ENCODE results near the gene AMN.

Gene AMN

DNA sequence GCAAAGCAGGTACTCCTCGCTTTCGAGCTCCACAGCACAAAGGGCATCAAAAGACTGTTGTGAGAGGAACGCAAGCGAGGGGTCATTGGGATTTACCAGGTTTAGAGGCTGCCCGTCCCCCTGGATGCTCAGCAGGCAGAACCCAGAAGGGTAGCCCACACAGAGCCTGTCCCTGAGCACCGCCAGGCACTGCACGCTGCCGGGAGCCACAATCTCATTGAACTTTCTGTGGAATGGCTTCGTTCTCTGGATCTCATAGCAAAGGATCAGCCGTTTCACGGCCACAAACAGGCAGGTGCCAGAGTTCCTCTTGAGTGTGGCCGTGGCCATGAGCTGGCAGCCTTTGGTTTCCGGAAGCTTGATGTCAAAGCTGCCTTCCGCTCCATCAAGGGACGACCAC, 21.5 kb downstream of the AMN start:
- DNase-seq (ENCODE audit: low read depth), result no peak

DNA sequence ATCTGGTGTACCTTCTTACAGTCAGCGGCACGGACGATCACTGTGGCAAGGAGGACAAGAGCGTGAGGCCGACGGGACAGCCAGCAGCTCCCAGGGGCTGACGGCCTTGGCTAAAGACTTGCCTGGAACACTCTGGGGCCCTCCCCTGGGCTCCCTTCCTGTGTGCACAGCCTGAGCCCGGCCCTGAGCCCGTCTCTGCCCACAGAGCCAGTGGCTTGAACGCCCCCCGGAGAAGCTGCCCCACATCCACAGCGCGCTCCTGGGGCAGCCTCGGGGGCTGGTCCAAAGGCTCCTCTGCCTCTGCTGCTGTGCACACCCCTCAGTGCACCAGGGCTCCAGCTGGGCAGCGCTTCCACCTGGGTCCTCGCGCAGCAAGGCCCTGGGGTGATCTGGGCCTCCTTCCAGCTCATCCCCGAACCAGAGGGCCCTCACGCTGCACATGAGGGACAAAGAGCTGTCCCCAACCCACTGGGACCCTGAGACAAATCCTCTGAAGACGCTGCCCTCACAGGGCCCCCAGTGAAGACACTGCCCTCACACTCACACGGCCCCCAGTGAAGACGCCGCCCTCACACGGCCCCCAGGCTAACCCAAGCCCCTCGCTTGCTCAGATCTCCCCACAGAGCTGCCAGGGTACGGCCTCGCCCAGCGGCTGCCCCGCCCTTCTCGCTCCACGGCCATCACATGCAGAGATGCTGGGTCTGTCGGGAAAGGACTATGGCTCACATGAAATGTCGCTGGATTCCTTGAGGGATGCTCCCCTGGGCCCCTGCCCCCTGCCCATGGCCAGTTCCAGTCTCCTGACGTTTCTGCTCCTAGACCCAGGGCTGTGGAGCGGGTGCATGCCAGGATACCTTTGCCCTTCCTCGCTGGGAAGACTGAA, 22.2 kb downstream of the AMN start:
- no peak for DNase-seq (ENCODE audit: low read depth)

DNA sequence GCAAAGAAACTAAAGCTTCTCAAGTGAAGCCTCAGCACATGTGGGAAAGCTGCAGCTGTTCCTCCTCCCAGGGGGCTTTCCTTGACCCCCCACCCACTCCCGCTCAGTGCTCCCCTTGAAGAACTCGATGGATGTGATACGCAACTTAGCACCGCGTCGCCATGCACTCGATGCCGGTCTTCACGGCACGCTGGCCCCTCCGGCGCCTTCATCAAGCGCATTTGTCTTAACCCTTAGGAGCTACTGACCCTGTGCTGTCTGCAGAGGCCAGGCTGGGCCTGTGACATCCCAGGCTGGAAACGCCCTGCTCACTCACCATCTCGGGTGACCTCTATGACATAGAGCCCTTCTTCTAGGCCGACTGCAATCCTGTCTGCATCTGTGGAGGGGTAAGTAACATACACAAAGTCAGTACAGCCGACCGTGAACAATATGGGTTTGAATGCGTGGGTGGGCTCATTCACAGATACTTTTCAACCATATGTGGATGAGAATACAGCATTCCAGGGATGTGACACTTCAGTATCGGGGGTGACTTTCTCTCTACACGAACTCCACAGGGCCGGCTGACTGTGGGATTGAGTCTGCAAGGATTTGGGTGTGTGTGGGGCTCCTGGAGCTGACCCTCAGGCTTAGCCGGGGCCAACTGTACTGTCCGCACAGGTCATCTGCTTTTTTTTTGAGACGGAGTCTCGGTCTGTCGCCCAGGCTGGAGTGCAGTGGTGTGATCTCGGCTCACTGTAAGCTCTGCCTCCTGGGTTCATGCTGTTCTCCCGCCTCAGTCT, 23.1 kb downstream of the AMN start:
- DNase-seq (ENCODE audit: low read depth), result no peak

DNA sequence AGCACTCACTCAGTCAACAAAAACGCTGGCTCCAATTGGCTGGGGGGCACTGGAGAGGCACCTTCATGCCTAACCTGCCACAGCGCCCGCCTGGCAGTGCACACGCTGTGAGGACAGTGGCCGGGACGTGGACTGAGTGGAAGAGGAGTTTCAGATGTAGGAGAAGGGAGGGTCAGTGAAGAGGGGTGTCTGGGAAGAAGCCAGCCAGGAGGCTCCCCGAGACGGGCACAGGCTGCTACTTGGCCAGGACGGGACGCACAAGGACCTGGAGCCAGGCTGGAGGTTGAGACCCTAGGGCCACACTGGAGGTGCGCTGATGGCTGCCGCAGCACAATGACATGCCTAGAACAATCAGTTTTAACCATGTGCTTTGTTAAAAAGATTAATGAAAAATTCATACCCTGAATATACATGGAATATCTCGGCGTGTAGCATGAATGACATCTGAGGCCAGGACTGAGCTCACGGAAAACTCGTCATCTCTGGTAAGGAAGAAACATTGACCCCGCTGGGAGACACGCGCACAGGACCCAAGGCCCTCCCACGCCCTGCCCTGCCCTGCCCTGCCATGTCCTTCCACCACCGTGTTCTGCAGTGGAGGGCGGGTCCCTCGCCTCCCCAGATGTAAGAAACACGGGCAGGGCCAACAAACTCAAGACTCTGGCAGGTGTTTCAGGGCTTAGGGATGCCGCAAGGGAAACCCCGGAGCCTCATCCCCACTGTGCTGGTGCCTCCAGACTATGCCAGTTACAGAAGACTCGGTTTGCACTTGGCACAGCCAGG, 25.0 kb downstream of the AMN start:
- no peak for DNase-seq (ENCODE audit: low read depth)

DNA sequence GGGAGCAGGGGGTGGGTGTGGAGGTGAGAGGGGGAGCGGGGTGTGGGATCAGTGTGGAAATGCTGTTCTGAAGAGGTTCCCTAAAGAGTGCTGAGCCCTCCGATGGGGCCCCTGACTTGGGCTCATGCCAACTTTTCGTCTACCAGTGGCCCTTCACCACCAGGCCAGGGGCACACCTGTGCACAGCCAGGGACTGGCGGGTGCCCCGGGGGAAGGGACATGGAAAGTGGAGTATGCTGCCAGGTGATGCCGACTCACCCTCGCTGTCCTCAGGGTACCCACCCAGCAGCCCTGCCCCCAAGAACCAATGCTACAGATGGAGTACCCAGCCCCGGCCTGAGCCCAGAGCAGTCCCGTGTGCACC, 26.2 kb downstream of the AMN start:
- DNase-seq (ENCODE audit: low read depth), result no peak

DNA sequence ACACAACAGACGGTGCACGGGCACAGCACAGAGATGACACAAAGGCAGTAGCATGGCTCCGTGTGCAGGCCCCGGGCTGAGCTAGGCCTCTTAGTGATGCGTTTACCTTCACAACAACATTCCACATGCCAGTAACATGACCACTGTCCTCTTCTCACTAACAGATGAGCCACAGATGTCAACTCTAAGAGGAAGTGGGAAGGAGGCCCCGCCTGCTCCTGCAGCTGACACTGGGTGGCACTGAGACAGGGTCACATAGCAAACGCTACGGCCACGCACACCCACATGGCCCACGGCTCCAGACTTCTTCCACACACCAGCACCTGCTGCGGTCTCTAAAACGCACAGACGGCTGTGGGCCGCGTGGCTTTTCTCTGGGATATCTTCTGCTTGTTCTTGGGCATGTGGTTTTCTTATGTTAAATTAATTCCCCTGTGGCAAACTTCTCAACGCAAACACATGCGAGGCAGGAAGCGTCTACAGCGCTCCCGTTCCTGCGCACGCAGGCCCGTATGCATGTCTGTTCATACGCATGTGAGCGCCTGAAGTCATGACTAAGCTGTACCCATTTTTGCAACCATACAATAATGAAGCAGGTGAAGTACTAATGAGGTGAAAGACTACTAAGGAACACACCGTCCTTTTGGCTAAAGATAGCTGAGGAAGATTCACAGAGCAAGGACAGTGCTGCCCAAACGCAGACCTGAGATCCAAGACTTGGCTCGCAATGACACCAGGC, 26.8 kb downstream of the AMN start:
- no peak for DNase-seq (ENCODE audit: low read depth)

DNA sequence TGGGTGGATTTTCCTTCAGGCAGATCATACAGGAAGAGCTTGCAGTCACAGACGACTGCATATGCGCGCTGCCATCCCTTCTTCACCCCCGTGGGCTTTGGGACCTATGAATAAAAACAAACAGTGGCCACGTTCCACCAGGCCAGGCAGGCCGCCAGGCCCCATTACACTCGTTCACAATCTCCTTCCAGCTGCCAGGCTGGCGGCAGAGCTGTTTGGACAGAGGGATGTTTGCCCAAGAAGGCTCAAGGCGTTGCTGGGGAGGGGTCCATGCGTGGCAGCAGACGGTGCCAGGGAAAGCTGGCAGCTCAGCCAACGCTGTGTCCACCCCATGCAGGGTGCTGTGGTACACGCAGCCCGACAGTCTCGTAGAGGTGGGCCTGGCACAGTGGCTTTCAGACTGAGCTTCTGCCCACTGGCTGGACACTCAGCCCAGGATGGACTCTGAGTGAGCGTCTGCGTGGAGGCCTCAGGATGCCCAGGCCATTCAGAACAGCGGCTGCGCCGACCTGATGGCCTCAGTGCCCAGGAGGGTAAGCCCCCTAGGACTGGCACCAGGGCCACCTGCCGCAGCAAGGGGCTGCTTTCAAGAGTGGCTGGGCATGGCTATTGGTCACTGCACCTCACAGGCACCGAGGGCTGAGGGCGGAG, 27.5 kb downstream of the AMN start:
- DNase-seq (ENCODE audit: low read depth), result no peak

DNA sequence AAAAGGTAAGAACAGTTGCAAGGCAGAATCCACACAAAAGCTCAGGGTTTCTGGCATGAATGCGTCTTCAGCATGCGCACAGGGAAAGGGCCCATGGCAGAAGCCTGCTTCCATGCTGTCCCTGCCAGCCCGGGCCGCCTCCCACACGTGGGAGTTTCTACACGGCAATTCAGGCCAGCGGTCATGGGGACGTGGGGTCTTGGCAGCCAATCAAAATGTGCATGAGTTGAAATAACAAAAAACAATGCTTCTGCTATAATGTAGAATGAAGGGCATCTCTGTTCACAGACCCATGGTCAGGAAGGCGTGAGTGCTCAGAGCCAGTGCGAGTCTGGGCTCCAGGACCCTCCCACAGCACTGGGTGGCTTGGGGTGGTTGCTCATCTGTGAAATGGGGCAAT, 28.6 kb downstream of the AMN start:
- no peak for DNase-seq (ENCODE audit: low read depth)

DNA sequence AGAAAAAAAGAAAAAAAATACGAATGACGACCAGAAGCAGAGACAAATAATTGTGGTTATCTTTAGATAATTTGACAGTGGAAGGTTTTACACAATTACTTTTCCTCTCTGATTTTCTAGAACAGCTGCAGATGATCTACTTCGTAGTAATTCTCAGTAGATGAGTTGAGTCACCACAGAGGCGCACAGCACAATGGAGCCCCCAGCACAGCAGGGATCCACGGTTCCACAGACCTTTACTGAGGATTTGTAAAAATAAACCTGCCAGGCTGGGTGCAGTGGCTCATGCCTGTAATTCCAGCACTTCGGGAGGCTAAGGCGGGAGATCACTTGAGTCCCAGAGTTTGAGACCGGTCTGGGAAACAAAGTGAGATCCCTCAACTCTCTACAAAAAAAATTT, 29.3 kb downstream of the AMN start:
- no peak for DNase-seq (ENCODE audit: low read depth)

DNA sequence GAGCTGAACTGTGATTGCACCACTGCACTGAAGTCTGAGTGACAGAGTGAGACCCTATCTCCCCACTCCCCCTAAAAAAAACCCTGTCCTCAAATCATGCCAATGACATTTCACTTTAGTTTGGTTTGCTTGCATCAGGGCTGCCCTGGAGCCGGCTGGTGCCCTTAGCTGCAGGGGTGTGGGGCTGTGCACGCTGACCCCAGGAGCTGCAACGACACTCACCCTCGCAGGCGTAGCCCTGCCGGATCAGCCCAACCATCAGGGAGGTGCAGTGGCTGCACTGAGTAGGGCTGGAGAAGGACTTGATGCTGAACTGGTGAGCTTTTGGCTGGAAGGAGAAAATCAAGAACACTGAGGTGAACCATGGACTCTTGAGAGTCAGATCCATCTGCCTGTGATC, 29.8 kb downstream of the AMN start:
- DNase-seq (ENCODE audit: low read depth), result no peak

DNA sequence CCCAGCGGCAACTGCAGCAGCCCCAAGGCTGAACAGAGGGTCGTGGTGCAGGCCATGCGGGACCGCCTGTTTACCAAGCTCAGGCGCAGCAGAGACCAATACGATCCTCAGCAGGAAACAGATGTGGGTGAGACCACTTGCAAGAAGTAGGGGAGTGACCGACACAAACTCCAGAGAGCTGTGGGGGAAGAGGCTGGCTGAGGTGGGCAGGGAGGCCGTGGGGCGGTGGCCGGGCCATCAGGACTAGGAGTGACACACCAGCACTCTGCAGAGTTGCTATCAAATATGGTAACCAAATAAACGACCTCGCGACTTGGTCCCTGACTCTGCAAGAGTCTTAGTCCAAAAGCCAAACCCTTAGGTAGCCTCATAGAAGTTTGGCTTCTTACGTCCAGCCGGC, 30.6 kb downstream of the AMN start:
- no peak for DNase-seq (ENCODE audit: low read depth)

DNA sequence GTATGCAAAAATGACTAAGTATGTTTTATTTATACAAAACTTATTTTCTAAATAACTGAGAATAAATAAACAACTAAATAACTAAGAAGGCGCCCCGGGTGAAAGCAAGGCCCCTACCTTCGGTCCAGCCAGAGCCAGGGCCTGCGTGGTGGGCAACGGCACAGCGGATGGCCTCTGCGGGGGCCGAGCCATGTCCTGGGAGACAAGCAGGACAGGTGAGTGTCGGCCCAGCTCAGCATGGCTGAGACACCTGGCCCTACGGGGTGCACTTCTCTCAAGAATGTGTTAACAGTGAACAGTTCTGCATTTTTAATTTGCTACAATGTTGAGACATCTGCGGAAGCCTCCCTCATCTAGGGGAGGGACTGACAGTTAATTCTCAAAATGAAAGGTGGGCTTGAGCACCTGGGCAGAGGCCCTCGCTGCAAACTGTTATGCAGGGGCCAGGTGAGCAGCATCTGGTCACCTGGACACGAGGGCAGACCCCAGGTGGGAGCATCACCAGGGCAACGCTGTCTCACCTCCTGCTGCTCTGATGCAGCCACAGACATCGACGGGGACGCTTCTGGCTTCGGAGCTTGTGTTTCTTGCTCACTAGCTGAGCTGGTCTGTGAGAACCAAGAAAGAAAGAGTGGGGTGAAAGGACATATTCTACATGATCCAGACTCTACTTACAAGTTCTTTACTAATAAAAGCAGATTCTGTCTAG, 31.8 kb downstream of the AMN start:
- no peak for DNase-seq (ENCODE audit: low read depth)

DNA sequence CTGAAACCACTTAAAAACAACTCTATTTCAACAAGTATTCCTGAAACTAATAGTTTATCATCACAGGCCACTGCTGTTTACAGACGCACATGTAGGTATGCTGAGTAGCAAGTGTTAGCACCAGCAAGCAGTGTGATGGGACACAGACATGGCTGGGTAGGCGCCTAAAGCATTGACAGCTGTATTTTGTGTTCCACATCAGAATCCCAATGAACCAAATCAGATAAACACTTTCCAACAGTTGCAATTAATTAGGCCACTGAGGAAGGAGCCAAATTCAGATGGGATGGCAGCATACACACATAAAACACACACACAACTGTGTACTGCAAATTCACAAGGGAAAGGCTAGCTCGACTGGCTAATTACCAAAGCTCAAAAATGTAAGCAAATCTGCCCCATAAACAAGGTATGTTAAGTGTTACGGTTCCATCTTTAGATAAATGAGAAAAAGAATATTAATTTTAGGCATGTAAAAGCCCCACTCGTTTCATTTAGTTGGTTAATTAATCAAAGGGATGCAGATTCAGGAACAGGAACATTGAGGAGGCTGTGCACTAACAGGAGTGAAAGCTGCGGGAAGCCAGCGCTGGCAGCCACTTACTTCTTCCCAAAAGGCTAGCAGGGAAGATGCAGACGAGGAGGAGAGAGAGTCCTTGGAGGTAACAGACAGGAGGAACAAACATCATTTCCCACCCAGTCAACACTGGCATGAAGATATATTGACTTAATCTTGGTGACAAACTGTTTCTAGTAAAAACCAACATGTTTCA, 33.4 kb downstream of the AMN start:
- DNase-seq (ENCODE audit: low read depth), result no peak

DNA sequence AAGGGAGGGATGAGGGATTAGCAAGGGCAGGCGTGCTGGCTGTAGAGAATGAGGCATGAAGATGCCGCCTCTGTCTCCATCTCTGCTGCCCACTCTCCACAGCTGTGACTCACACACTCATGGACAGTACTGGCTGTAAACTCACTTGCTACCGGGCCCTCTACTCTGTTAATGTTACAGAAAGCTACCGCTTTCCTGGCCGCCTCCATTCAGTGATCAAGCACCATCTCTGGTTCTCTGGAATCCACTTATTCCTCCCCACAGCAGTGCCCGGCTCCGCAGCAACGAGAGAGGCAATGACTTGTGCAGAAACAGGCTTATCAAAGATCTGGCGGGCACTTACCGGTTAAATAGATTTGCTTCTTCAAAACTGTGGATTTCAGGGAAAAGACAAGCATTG, 34.8 kb downstream of the AMN start:
- no peak for DNase-seq (ENCODE audit: low read depth)

DNA sequence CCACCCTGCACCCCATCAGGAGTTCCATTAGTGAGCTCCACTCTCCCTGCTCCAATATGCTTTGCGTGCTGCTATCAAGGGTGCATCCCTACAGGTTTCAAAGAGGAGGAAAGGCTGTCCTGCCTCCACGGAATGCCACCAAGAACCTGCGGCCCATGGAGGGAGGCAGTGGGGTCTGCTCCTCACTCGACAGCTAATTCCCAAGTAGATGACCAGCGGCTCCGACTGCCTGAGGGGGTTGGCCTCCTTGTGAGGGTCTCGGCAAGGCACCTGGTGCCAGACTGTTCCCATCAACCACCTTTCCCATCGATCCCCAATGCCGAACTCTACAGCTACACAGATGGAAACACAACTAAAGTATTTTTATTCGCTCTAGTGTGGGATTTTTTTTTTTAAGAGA, 36.0 kb downstream of the AMN start:
- no peak for DNase-seq (ENCODE audit: low read depth)

DNA sequence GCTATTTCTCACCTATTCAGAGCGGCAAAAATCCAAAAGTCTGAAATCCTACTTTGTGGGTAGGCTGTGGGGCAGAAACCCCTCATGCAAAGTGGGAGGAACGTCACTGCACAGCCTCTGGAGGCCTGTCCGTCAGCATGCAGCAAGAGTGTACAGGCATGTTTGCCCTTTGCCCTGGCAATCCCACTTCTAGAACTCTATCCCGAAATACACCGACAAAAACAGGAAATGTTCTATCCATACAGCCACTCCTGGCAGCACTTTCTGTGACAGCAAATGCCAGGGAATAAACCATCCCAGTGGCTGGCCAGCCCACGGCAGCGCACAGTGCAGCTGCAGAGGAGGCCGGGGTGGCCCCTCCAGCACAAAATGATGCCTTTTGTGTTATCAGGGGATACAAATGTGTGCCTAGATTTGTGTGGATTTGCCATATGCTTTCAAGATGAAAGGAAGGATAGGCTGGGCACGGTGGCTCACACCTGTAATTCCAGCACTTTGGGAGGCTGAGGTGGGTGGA, 39.7 kb downstream of the AMN start:
- no peak for DNase-seq (ENCODE audit: low read depth)

DNA sequence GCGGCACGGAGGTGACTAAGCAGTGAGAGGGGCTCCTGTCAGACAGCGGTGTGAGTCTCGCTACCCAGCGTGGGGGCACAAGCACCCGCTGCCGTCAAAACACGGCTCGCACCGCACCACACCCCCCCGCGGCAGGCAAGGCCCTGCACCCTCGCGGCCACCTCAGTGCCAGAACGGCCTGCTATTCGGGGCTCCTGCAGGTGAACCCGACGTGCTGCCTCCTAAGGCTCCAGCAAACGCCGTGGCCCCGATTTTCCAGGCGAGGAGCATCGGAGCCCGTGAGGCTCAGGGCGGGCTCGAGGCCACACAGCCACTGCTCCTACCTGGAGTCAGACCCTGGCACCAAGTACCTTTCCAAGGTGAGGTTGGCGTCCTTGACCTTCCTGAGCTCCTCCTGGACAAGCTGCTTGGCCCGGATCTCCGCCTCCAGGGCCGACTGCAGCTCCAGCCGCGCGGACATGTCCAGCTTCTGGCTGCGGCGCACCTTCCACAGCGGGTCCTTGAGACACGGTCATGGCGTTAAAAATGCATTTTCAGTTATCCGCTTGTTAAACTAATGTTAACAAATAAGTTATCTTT, 41.8 kb downstream of the AMN start:
- no peak for DNase-seq (ENCODE audit: low read depth)

DNA sequence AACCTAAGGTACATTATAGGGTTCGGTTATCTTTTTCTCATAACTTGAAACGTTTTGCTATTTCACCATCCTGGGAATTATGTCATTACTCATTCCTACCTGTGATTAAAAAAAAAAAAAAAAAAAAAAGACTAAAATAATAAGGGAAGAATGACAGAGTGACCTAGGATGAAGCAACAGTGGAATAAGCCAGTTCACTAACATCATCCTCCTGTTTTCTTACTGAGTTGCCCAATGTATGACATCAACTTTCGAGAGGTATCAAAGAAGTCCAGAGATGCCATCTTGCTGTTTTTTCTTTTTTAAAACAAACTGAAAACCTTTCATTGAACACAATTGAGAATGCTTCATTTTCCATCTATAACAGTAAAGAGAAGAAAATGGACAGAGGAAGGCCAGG, 42.8 kb downstream of the AMN start:
- DNase-seq (ENCODE audit: low read depth), result no peak

DNA sequence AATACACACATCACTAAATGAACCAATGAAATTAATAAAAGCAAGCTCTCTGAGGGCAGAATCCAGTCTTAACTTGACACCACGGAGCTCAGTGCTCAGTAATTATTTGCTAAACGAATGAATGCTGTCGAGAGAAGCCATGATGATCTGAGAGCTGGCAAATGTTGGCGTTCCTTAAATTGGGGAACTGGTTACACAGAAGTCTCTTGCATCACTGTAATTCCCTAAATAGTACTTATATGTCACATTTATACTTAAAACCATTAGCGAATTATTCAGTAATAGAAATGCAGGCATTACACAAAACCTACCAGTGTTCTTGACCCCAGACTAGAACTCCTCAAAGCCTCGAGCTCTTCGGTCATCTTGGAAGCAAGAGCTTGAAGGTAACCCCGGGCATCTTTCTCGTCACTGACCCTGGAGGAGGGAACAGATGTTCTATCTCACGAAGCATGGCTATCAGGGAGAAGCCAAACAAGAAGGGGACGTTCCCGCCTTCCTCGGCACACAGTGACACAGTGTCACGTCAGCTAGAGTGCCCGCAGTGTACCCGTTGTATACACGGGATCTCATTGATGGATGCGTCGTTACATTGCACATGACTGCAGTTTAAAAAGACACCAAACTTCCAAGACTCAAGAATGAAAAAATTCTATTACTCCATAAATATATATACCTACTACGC, 43.6 kb downstream of the AMN start:
- no peak for DNase-seq (ENCODE audit: low read depth)
